ENCODE results near the gene C2CD2. TPM values are rescaled to one million over a fixed set of nuclear protein-coding genes. Genes with fewer than 3 reads are reported as not detected.

Gene C2CD2
- total and polyA plus RNA-seq, 2 of the 8 experiments (the other 6 are each of a cell fraction or from before 2014, with no cell fraction given), result 10.4 to 13.0 TPM

- Histone ChIP-seq H2AK5ac (ENCODE audit: low read depth, low read length) (no peak overlapping the region), H3K18ac (ENCODE audit: extremely low read depth, low read length) (no peak overlapping the region), H2BK5ac (ENCODE audit: low read depth, low read length) (no peak overlapping the region; the same call in 1 of the 2 replicates), H3K27me3 (replicated peaks in 1 of 4; ENCODE audit: control insufficient read depth in 3 of 4, extremely low read depth in 1 of 4, insufficient read depth in 3 of 4, low read length in 3 of 4) (no peaks in the 10 kb centered on the region), H2BK12ac (ENCODE audit: low read depth, low read length) (no peak overlapping the region), H4K20me1 (replicated peaks in 1 of 2; ENCODE audit: control insufficient read depth in 1 of 2, insufficient read depth in 2 of 2, low read length in 2 of 2) (peaks cover 0 to 1% of the 10 kb centered on the region in 2 experiments), H2BK20ac (ENCODE audit: low read length) (no peak overlapping the region), H3K4me3 (ENCODE audit: extremely low read depth in 1 of 4, insufficient read depth in 2 of 4, low read depth in 3 of 4, low read length in 4 of 4) (no peak overlapping the region), H3K4me2 (ENCODE audit: insufficient read depth in 1 of 2, low read depth in 2 of 2, low read length in 2 of 2) (no peak overlapping the region), H3K36me3 (ENCODE audit: control insufficient read depth in 2 of 4, insufficient read depth in 4 of 4, low read length in 3 of 4) (peaks cover 0 to 9% (median 3%) of the 10 kb centered on the region in 4 experiments; a peak in 3 of 8 replicates), H3K27ac (ENCODE audit: low read depth, low read length) (no peak overlapping the region), H4K8ac (ENCODE audit: extremely low read depth, insufficient read depth, low read length) (no peak overlapping the region), H3K23me2 (ENCODE audit: low read depth, low read length) (no peaks in the 10 kb centered on the region), H3K56ac (replicated peaks; ENCODE audit: insufficient read length, low read depth, low read length) (no peak overlapping the region), H4K91ac (replicated peaks; ENCODE audit: insufficient read length, low read length) (no peak overlapping the region), H2BK15ac (ENCODE audit: low read length) (no peak overlapping the region), H2BK120ac (replicated peaks; ENCODE audit: low read depth, low read length) (no peak overlapping the region), H3K4me1 (replicated peaks in 1 of 4; ENCODE audit: control insufficient read depth in 3 of 4, insufficient read depth in 4 of 4, low read length in 3 of 4) (peaks cover 0 to 3% (median 0%) of the 10 kb centered on the region in 4 experiments; a peak in 2 of 7 replicates), H4K5ac (ENCODE audit: insufficient read length, low read depth, low read length) (no peak overlapping the region), H3K23ac (ENCODE audit: insufficient read length) (no peak overlapping the region), H3K4ac (replicated peaks; ENCODE audit: insufficient read length, low read depth, low read length) (no peak overlapping the region), H2AFZ (ENCODE audit: low read length) (no peak overlapping the region), H3K14ac (ENCODE audit: insufficient read length) (no peak overlapping the region), H3K9ac (replicated peaks in 1 of 4; ENCODE audit: extremely low read depth in 1 of 4, low read depth in 3 of 4, low read length in 3 of 4) (no peak overlapping the region), H3K79me1 (ENCODE audit: low read depth, low read length) (no peaks in the 10 kb centered on the region), H3K9me3 (ENCODE audit: insufficient read depth in 2 of 2, low read depth in 1 of 2, low read length in 1 of 2) (no peaks in the 10 kb centered on the region), H3K79me2 (ENCODE audit: control insufficient read depth in 1 of 2, insufficient read depth in 2 of 2, low read length in 2 of 2) (peaks cover 0 to 10% of the 10 kb centered on the region in 2 experiments; a peak in 1 of 4 replicates)
- POLR2A ChIA-PET (ENCODE audit: partially characterized antibody), result interaction anchor here (0.6 to 1.6 kb wide), 3 partner anchors 9 to 36 kb away, joined by 3 read pairs; no protein-coding TSS in a partner anchor
- DNase-seq (ENCODE audit: low read depth in 1 of 2, low spot score in 2 of 2) (no peak), FAIRE-seq (no peak)
- WGBS, 2 experiments (ENCODE audit: extremely low coverage in 1 of 2, insufficient coverage in 1 of 2, insufficient read length in 1 of 2, insufficient replicate concordance in 2 of 2, low coverage in 1 of 2, low lambda C conversion rate in 2 of 2, missing lambda C conversion rate in 1 of 2), result 93% methylated on average over 23 of the region's 23 CpGs; no CpG with 5 or more reads in 1 of the 2 experiments
- no peak for TF ChIP-seq BRCA1 (IDR thresholded peaks at IDR 0.05; ENCODE audit: low read depth, low read length)
- no peak for TF ChIP-seq NANOG (IDR thresholded peaks at IDR 0.05; ENCODE audit: insufficient read depth, low read depth, low read length, poor library complexity, severe bottlenecking)
- no peak for TF ChIP-seq CREB1 (IDR thresholded peaks at IDR 0.05)
- no peak for TF ChIP-seq CTCF (IDR thresholded peaks at IDR 0.05; ENCODE audit: control extremely low read depth in 1 of 3, insufficient read depth in 1 of 3, low read depth in 1 of 3, low read length in 3 of 3)
- no peak for TF ChIP-seq TCF12 (IDR thresholded peaks at IDR 0.05; ENCODE audit: low read depth, low read length)
- TF ChIP-seq CBX8 (IDR thresholded peaks at IDR 0.05; ENCODE audit: borderline replicate concordance, low read depth, low read length), result no peak
- TF ChIP-seq NRF1 (IDR thresholded peaks at IDR 0.05; ENCODE audit: low read depth, low read length), result no peak
- CTCF ChIA-PET (ENCODE audit: partially characterized antibody), result interaction anchor here (0.8 to 3.8 kb wide), 7 partner anchors 8 to 48 kb away, joined by 3 to 11 read pairs (median 4); no protein-coding TSS in a partner anchor
These were observed 94.4 kb downstream of the C2CD2 start for GRCh38 chr21:41859297-41859980.
